HCEC 1CT (cell line): ENCODE measurements around the gene SLC4A1.

ENCODE experiments used
- DNase-seq: peaks from one replicate; pipeline ENCODE4 v3.0.0-alpha.2; 2017

The SLC4A1 gene

GRCh38 chr17:44283344-44284023, 15.5 kb upstream of the SLC4A1 start:
- DNase-seq: no peak

GRCh38 chr17:44282264-44282663, 14.3 kb upstream of the SLC4A1 start:
- no peak for DNase-seq

GRCh38 chr17:44281570-44281969, 13.6 kb upstream of the SLC4A1 start:
- DNase-seq: no peak

- DNase-seq: no peak
These were observed 12.5 kb upstream of the SLC4A1 start for GRCh38 chr17:44280392-44280937.

- peak; percentile 96 for DNase-seq
These were observed 11.9 kb upstream of the SLC4A1 start for GRCh38 chr17:44279666-44280391.

- no peak for DNase-seq
These were observed 11.4 kb upstream of the SLC4A1 start for GRCh38 chr17:44279346-44279665.

- DNase-seq: no peak
These were observed 10.0 kb upstream of the SLC4A1 start for GRCh38 chr17:44277976-44278375.

- DNase-seq: no peak
These were observed 5.7 kb upstream of the SLC4A1 start for GRCh38 chr17:44273607-44274006.

- DNase-seq: no peak
These were observed 5.0 kb upstream of the SLC4A1 start for GRCh38 chr17:44272954-44273353.

- DNase-seq: no peak
These were observed 4.5 kb upstream of the SLC4A1 start for GRCh38 chr17:44272321-44272951.

GRCh38 chr17:44269535-44270240, 1.8 kb upstream of the SLC4A1 start:
- DNase-seq: no peak

- DNase-seq: no peak
These were observed 987 bp upstream of the SLC4A1 start for GRCh38 chr17:44268709-44269534.

GRCh38 chr17:44267165-44267455, 825 bp downstream of the SLC4A1 start:
- no peak for DNase-seq

- no peak for DNase-seq
These were observed 1.4 kb downstream of the SLC4A1 start for GRCh38 chr17:44266402-44267164.

- DNase-seq: no peak
These were observed 4.5 kb downstream of the SLC4A1 start for GRCh38 chr17:44263345-44263902.

- DNase-seq: no peak
These were observed 5.2 kb downstream of the SLC4A1 start for GRCh38 chr17:44262654-44263225.

- no peak for DNase-seq
These were observed 7.6 kb downstream of the SLC4A1 start for GRCh38 chr17:44260296-44260695.

GRCh38 chr17:44258811-44259351, 9.1 kb downstream of the SLC4A1 start:
- no peak for DNase-seq

- DNase-seq: no peak
These were observed 9.8 kb downstream of the SLC4A1 start for GRCh38 chr17:44257815-44258760.

- DNase-seq: no peak
These were observed 11.3 kb downstream of the SLC4A1 start for GRCh38 chr17:44256671-44257070.
